ENCODE measurements around the gene BMX.

The BMX gene

DNA sequence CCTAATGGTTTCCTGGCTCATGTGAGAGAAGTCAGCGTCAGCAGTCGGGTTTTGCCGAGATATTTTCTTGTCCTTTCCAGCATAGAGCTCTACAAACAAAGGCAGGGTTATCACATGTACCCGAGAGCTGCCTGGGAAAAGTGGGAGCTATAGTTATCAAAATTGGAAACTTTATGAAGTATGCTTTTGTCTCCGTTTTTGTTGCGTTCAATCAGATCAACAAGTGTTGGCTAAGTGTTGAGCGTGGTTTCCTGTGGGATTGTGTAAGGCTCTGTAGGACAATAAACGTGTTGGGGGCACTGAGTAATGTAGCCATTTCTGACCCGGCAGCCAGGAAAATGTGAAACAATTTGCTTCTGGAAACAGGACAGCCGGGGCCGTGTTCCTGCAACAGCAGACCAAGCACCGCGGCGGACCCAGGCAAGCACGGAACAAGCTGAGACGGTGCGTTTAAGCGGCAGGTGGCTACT, at the start of gene BMX:
Gene BMX (plus strand): TSS at position 311 of the 470 bp plus-strand sequence. CDS start 7,547 bp downstream, outside the sequence.
- TF ChIP-seq, protein P1, sequence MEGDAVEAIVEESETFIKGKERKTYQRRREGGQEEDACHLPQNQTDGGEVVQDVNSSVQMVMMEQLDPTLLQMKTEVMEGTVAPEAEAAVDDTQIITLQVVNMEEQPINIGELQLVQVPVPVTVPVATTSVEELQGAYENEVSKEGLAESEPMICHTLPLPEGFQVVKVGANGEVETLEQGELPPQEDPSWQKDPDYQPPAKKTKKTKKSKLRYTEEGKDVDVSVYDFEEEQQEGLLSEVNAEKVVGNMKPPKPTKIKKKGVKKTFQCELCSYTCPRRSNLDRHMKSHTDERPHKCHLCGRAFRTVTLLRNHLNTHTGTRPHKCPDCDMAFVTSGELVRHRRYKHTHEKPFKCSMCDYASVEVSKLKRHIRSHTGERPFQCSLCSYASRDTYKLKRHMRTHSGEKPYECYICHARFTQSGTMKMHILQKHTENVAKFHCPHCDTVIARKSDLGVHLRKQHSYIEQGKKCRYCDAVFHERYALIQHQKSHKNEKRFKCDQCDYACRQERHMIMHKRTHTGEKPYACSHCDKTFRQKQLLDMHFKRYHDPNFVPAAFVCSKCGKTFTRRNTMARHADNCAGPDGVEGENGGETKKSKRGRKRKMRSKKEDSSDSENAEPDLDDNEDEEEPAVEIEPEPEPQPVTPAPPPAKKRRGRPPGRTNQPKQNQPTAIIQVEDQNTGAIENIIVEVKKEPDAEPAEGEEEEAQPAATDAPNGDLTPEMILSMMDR (IDR thresholded peaks at IDR 0.05; ENCODE audit: control extremely low read depth, extremely low read depth, low read depth, missing control alignments), result no peak
- DNase-seq (ENCODE audit: extremely low spot score), result no peak
- ChIA-PET POLR2A (no interaction called here), CTCF (interaction anchor here (1.4 kb wide), 1 partner anchor 65 kb away, joined by 4 read pairs; no protein-coding TSS in a partner anchor)

DNA sequence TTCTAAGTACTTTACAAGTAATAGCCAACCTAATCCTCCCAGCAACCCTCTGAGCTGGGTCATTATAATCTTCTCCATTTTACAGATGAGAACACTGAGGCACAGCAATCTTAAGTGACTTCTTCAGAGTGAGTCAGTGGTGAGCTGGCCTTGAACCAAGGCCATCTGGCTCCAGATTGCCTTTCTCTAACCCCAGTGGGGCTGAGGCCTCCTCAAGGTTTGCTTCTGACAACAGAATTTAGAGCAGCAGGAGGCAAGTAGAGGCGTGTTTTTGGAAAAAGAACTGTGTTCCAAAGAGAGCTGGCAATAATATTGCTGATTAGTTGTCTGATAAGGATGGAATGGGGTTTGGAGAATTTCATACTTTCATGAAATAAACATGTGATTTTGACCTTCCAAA, 48.7 kb upstream of the BMX start:
- no peak for DNase-seq (ENCODE audit: extremely low spot score)
- TF ChIP-seq, protein P1 (IDR thresholded peaks at IDR 0.05; ENCODE audit: control extremely low read depth, extremely low read depth, low read depth, missing control alignments), result no peak
- POLR2A ChIA-PET, result no interaction called here
- CTCF ChIA-PET, result interaction anchor here (1.0 to 1.1 kb wide), 2 partner anchors 9 to 19 kb away, joined by 3 to 4 read pairs; no protein-coding TSS in a partner anchor

DNA sequence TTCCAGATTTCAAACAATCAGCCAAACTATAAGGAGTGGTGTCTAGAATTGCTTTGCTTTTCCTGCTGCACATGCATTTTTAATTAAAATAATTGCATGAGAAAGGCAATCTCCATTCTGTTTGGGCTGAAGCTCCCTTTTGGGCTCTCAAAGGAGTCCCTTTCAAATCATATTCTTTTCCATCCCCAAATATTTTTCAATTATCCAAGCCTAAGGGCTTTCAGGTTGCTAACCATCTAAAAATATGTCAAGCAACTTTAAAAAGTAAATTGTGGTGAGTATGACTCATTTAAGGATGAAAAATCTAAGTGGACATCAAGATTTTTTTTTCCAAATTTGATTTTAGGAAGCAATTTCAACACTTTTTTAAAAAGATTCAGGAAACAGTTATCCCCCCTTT, 35.9 kb upstream of the BMX start:
- ChIA-PET POLR2A (no interaction called here), CTCF (interaction anchor here (8.1 kb wide), 1 partner anchor 116 kb away, joined by 124 read pairs; no protein-coding TSS in a partner anchor)
- TF ChIP-seq, protein P1 (IDR thresholded peaks at IDR 0.05; ENCODE audit: control extremely low read depth, extremely low read depth, low read depth, missing control alignments), result no peak
- DNase-seq (ENCODE audit: extremely low spot score), result no peak

DNA sequence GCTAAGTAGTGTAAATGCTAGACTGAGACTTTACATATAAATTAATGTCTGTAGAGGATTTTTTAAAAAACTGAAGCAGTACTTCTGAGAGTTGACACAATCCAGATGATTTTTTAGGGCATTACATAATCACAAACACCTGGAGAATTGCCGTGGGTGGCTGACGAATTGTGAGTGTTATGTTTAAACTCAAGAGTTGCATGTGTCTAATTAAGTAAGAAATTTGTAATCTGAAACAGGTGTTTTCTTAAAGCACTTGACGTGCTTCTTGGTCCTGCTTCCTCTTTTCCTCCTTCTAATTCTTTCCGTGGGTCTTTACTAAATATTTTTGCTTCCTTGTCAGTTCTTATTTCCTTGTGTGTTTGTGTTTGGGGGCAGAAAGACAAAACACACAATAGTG, 35.3 kb upstream of the BMX start:
- ChIA-PET CTCF (interaction anchor here (2.8 to 8.1 kb wide), 2 partner anchors 10 to 116 kb away, joined by 8 to 124 read pairs; no protein-coding TSS in a partner anchor), POLR2A (no interaction called here)
- DNase-seq (ENCODE audit: extremely low spot score), result peak; percentile 32
- TF ChIP-seq, protein P1 (IDR thresholded peaks at IDR 0.05; ENCODE audit: control extremely low read depth, extremely low read depth, low read depth, missing control alignments), result no peak

DNA sequence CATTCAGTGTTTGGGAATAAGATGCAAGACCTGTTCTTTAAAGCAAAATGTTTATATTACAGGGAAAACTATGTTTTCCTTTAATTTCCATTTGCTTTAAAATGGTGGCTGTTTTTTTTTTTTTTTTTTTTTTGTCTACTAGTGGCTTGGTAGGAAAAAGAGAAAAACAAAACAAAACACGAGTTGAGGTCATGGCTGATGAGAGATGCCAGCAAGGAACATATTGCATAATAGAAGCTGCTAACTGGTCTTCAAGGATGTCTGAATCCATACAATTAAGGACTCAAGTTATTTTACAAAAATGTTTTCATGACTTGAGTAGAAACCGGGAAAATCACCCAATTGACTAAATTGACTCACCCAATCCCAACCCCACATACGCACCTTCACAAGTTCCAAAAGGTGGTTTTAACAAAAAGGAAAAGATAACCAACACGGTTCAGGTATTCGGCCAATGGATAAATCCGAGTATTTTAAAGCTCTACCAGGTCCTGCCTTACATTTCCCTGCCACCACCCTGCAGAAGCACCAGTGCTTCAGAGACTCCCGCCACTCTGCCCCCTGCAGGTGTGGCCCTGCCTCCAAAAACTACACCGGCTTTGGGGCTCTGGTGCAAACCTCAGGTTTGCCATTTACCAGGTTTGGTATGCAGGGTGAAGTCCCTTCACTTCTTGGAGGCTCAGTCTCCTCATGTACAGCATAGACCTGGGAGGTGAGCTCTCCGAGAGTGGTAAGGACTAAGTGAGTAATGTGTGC, 34.5 kb upstream of the BMX start:
- CTCF ChIA-PET, result interaction anchor here (1.5 to 8.1 kb wide), 3 partner anchors 9 to 117 kb away, joined by 3 to 124 read pairs (median 8); no protein-coding TSS in a partner anchor
- TF ChIP-seq, protein P1 (IDR thresholded peaks at IDR 0.05; ENCODE audit: control extremely low read depth, extremely low read depth, low read depth, missing control alignments), result no peak
- no peak for DNase-seq (ENCODE audit: extremely low spot score)
- POLR2A ChIA-PET, result no interaction called here

DNA sequence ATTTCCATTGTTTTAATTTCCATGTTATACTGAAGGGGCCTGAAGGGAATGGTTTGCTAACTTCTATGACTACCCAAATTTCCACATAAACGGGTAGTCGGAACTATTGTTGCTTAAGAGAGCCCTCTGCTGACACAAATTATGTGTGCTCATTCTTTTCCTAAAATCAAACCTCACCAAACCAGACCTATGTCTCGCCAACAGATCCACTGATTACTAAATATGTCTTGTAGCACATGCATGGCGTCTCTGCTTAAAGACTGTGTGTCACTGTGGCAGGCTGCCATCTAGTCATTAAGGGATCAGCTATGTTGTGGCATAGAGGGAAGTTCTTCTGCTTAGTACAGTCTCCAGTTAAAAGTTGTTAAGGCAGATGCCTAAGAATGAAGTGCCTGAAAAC, 32.6 kb upstream of the BMX start:
- POLR2A ChIA-PET, result no interaction called here
- TF ChIP-seq, protein P1 (IDR thresholded peaks at IDR 0.05; ENCODE audit: control extremely low read depth, extremely low read depth, low read depth, missing control alignments), result peak; percentile 41
- CTCF ChIA-PET, result interaction anchor here (0.7 to 8.1 kb wide), 13 partner anchors 7 to 1429 kb away, joined by 3 to 124 read pairs (median 4); partner anchors contain the start of gene PIR
- peak; percentile 22 for DNase-seq (ENCODE audit: extremely low spot score)

All from GM10248 (cell line).